Urothelium cell line (cell line): ENCODE results near the gene ACAA2.
A peak's percentile ranks its signal among the peaks of the same experiment; 100 is the strongest.

ENCODE experiments used
- DNase-seq: peaks from one replicate; pipeline ENCODE4 v3.0.0; 2011; ENCODE audit warnings: low spot score, mixed read lengths
- FAIRE-seq: peaks from 2 replicates; lab custom pipeline; 2011; peaks lifted over from hg19 to GRCh38; lab: Jason Lieb, UNC

Gene ACAA2

GRCh38 chr18:49813319-49814146 lies at the start of gene ACAA2:
Gene ACAA2, minus strand, starts transcription at chr18:49813533. Its CDS starts 49 bp downstream, at chr18:49813484.
- FAIRE-seq = peak; percentile 52
- peak; percentile 81 for DNase-seq

GRCh38 chr18:49862656-49863385 lies 49.5 kb upstream of the ACAA2 start:
- DNase-seq = no peak
- FAIRE-seq = no peak

DNA sequence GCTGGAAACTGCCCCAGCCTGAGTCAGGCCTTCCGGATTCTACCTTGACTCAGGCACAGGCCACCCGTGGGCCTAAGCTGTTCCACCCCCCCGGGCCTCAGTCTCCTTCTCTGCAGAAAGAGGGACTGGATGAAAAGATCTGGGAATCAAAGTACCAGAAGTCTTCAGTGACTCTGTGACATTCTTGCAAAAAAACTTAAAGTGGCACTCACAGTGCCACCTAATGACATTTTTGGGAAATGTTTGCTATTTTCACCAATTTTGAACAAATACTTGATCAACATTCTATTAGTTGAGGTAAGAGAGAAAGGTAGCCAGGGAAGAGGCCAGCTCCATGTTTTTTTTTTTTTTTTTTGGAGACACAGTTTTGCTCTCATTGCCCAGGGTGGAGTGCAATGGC lies 48.3 kb upstream of the ACAA2 start:
- no peak for FAIRE-seq

DNA sequence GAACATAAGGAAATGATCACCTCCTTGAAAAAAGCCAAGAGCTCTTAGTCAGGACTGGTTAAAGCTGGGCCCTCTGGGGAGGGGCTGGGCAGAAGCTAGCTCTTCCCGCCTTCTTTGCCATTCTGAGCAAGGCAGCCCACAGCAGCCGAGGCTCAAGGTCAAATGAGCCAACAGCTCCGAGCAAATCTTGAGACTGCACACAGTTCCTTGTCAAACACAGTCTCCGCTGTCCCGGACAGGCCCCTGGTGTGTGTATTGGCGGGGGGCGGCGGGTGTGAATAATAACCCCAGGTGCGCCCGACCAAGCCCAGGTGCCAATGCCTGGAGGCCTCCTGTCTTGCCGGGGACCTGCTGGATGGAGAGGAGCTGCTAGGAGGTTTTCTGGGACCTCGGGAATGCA lies 46.4 kb upstream of the ACAA2 start:
- DNase-seq (no peak), FAIRE-seq (no peak)

More for the DNA sequence above, 48.3 kb upstream of the ACAA2 start:
- no peak for DNase-seq

GRCh38 chr18:49859021-49859359 lies 45.7 kb upstream of the ACAA2 start:
- no peak for DNase-seq
- no peak for FAIRE-seq

- DNase-seq (peak; percentile 63), FAIRE-seq (no peak)
These were observed 45.1 kb upstream of the ACAA2 start for GRCh38 chr18:49858309-49859020.

DNA sequence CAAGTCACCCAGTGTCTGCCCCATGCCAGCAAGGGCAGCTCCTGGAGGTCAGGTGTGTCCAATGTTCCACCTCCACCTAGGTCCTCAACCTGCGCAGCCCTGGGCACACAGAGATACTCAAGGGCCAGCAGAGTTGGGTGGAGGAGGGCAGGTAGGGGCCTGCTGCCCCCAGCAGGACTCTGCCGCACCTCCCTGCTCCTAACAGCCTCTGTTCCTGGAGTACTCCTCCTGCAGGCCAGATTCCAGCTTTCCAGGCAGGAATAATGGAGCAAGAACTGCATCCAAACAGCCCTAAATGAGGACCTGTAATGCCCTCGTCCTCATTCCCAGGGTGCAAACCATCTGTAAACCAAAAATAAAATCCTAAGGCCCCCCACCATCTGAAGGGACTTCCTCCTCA lies 44.4 kb upstream of the ACAA2 start:
- DNase-seq (no peak), FAIRE-seq (no peak)

- DNase-seq (no peak), FAIRE-seq (no peak)
These were observed 43.2 kb upstream of the ACAA2 start for GRCh38 chr18:49856496-49856895.

GRCh38 chr18:49855711-49856415 lies 42.5 kb upstream of the ACAA2 start:
- FAIRE-seq (no peak), DNase-seq (no peak)

DNA sequence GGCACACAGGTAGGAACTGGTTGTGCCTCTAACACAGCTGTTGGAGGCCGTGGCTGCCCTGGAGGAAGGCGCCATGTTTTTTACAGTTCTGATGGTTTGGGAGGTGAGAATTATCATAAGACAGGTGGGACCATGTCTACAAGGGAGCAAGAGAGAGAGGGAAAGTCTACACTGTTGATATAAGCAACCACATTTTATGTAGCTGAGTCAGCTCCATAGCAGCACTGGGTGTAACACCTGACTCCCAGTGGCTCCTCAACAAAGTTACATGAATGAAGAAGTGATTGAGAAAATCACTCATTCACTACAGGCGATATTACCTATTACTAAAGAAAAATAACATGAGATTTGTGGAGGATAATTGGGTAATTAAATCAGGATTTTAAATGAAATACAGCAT lies 41.3 kb upstream of the ACAA2 start:
- DNase-seq = no peak
- FAIRE-seq = no peak

GRCh38 chr18:49853436-49853835 lies 40.1 kb upstream of the ACAA2 start:
- no peak for DNase-seq
- FAIRE-seq = no peak

DNA sequence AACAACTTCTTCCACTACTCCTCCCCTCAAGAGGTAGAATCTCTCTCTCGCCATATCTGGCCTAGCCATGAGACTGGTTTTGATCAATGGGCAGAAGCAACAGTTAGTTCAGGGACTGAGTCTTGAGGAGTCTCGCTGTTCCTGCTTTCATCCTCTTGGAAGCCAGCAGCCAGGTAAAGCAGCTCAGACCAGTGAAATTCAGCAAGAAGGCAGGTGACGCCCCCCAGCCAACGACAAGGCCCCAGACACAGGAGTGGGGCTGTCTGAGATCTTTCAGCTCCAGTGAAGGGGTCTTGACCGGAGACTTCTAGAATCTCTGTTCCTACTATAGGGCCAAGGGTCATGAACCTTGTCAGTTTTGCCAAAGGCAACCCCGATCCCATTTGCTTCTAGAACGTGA lies 39.7 kb upstream of the ACAA2 start:
- DNase-seq = no peak
- no peak for FAIRE-seq

DNA sequence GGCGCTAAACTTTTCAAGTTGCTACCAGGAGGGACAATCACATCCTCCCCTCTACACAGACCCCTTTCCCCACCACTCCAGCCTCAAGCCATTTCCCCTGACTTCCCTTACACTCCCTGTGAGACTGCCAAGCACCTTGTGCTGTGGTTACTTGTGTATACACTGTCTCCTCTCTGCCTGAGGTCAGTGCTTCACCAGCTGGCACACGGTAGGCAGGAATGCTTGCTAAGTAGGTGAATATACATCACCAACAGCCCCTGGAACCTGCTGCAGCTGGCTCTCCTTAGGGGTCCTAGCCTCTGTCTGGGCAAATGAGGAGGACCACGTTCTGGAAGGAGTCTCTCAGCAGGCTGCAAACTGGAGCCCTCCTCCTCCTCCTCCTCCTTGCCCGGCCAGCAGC lies 38.3 kb upstream of the ACAA2 start:
- DNase-seq = no peak

GRCh38 chr18:49850636-49851035 lies 37.3 kb upstream of the ACAA2 start:
- FAIRE-seq = no peak
- no peak for DNase-seq

More for the DNA sequence above, 38.3 kb upstream of the ACAA2 start:
- FAIRE-seq = no peak

GRCh38 chr18:49849331-49850217 lies 36.2 kb upstream of the ACAA2 start:
- DNase-seq = peak; percentile 94

DNA sequence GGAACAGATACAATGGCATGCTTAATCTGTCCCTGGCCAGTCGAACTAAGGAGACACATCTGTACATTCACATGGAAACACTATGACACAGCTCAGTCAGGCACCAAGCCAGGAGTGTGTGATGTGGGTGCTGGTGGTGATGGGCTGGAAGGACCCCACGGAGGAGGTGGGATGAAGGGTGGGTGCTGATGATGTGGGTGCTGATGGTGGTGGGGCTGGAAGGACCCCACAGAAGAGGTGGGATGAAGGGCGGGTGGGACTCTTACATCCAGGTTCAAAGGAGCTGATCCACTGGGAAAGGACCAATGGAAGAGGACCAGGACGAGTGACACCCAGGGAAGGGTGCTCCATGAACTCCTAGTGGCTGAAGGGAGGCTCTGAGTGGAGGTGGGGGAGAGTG lies 34.8 kb upstream of the ACAA2 start:
- FAIRE-seq (no peak), DNase-seq (no peak)

More at GRCh38 chr18:49849331-49850217, 36.2 kb upstream of the ACAA2 start:
- FAIRE-seq = no peak

GRCh38 chr18:49847524-49847923 lies 34.2 kb upstream of the ACAA2 start:
- DNase-seq = no peak
- FAIRE-seq = no peak

GRCh38 chr18:49846718-49847470 lies 33.6 kb upstream of the ACAA2 start:
- DNase-seq (no peak), FAIRE-seq (no peak)

DNA sequence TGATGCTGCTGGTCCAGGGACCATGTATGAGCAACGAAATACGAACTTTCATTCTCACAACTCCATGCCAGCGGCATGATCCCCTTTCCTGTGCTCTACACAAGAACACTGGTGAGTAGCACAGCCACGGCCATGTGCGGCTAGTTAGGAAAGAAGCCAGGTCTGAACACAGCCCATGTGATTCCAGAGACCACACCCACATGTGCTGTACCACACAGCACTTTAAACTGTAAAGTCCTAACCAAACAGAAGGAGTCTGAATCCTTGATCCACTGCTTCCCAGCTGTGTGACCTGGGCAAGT lies 33.0 kb upstream of the ACAA2 start:
- DNase-seq = no peak
- no peak for FAIRE-seq
